Naive thymus-derived CD8-positive, alpha-beta T cell (primary cell): ENCODE measurements around the gene NEU1. TPM values are rescaled to one million over a fixed set of nuclear protein-coding genes. Genes with fewer than 3 reads are reported as not detected.

Experiments
- ATAC-seq, 2 donors: fragments of 150-1000 bp; cut with Tn5 transposase in 1 of 2; sonication (Bioruptor Pico), chemical (Tn5 transposase) in 1 of 2; 1 replicate in 1 of 2; 2 replicates in 1 of 2; pipeline ENCODE4 v1.10.0; 2021; ENCODE audit warnings: mild to moderate bottlenecking in 2 of 2, moderate library complexity in 2 of 2
- POLR2A ChIA-PET: fragments of 350-600 bp; sonication (Branson Sonifier 250); formaldehyde crosslinking; loops from one replicate; lab custom pipeline; 2021; ENCODE audit warnings: antibody characterized with exemption; lab: Charles Lee
- DNase-seq, 10 donors: peaks; one replicate each; pipeline versions ENCODE4 v3.0.0 to v3.0.0-alpha.2; 2020 to 2022
- H3K27ac Mint-ChIP-seq, 10 donors: one replicate each; pipeline ENCODE4 v1.8.0; 2020 to 2022; ENCODE audit warnings: mild to moderate bottlenecking in 10 of 10, mixed read lengths in 10 of 10, moderate library complexity in 4 of 10, inconsistent platforms in 1 of 10
- H3K27me3 Mint-ChIP-seq, 5 donors: one replicate each; pipeline ENCODE4 v1.8.0; 2021 to 2022; ENCODE audit warnings: mixed read lengths in 5 of 5
- H3K36me3 Mint-ChIP-seq, 3 donors: one replicate each; pipeline ENCODE4 v1.8.0; 2020 to 2022; ENCODE audit warnings: mixed read lengths in 3 of 3, mild to moderate bottlenecking in 2 of 3, inconsistent platforms in 1 of 3
- H3K4me1 Mint-ChIP-seq, 4 donors: one replicate each; pipeline ENCODE4 v1.8.0; 2021 to 2022; ENCODE audit warnings: mixed read lengths in 4 of 4
- H3K4me3 Mint-ChIP-seq, 10 donors: one replicate each; pipeline ENCODE4 v1.8.0; 2020 to 2022; ENCODE audit warnings: mild to moderate bottlenecking in 10 of 10, mixed read lengths in 10 of 10, moderate library complexity in 6 of 10, inconsistent platforms in 1 of 10
- H3K9me3 Mint-ChIP-seq, 9 donors: one replicate each; pipeline ENCODE4 v1.8.0; 2020 to 2022; ENCODE audit warnings: mixed read lengths in 9 of 9, mild to moderate bottlenecking in 3 of 9, inconsistent platforms in 1 of 9, moderate library complexity in 1 of 9
- polyA plus RNA-seq, 3 donors: library from polyadenylated mRNA; unstranded; fragments of 300-500 nt; fragmentation: Illumina TruSeq; gene quantifications; one replicate each; pipeline ENCODE4 v1.2.3, GENCODE V29; 2021
- total RNA-seq, 8 experiments: library from RNA in 2 of 8; stranded (reverse) in 2 of 8; gene quantifications; one replicate each; pipeline ENCODE4 v1.2.3 and lab custom pipeline; 2021 to 2026

The NEU1 gene
- total and polyA plus RNA-seq, 5 experiments from 2014 or later, result 10.9 to 17.9 (median 15.8) TPM

- Mint-ChIP-seq H3K9me3 (no peaks in the 10 kb centered on the region), H3K4me3 (no peak overlapping the region), H3K4me1 (peaks cover 0 to 4% (median 3%) of the 10 kb centered on the region in 4 donors), H3K36me3 (peaks cover 5 to 80% (median 17%) of the 10 kb centered on the region in 3 donors), H3K27ac (peak overlapping the region in 1 of 10 donors; percentile 71), H3K27me3 (no peaks in the 10 kb centered on the region)
- DNase-seq, result peak in 9 of 10 donors; percentile 32 to 78 (median 51)
- POLR2A ChIA-PET, result interaction anchor here (0.5 to 1.6 kb wide), 5 partner anchors 8 to 185 kb away, joined by 3 to 5 read pairs (median 3); partner anchors contain the start of gene ZBTB12
- ATAC-seq, result peak; percentile 35 to 58
Measured at GRCh38 chr6:31888276-31889258, 25.9 kb upstream of the NEU1 start.

- POLR2A ChIA-PET, result interaction anchor here (0.5 to 1.6 kb wide), 8 partner anchors 9 to 1561 kb away, joined by 3 to 6 read pairs (median 3); partner anchors contain the start of genes EHMT2 and TRIM39
- H3K27ac Mint-ChIP-seq, result no peak overlapping the region
- DNase-seq (no peak), ATAC-seq (no peak)
- H3K27me3 Mint-ChIP-seq, result no peaks in the 10 kb centered on the region
- no peak overlapping the region for H3K4me3 Mint-ChIP-seq
- peaks cover 5 to 80% (median 21%) of the 10 kb centered on the region in 3 donors for H3K36me3 Mint-ChIP-seq
- H3K4me1 Mint-ChIP-seq, result peaks cover 0 to 4% (median 2%) of the 10 kb centered on the region in 4 donors
- H3K9me3 Mint-ChIP-seq, result no peaks in the 10 kb centered on the region
Measured at GRCh38 chr6:31887173-31888007, 24.8 kb upstream of the NEU1 start.

- no peaks in the 10 kb centered on the region for H3K9me3 Mint-ChIP-seq
- peaks cover 0 to 5% (median 3%) of the 10 kb centered on the region in 4 donors for H3K4me1 Mint-ChIP-seq
- no peak overlapping the region for H3K4me3 Mint-ChIP-seq
- POLR2A ChIA-PET, result interaction anchor here (0.6 kb wide), 1 partner anchor 228 kb away, joined by 3 read pairs; no protein-coding TSS in a partner anchor
- peaks cover 5 to 80% (median 24%) of the 10 kb centered on the region in 3 donors for H3K36me3 Mint-ChIP-seq
- peak overlapping the region in 1 of 10 donors; percentile 44 for H3K27ac Mint-ChIP-seq
- H3K27me3 Mint-ChIP-seq, result no peaks in the 10 kb centered on the region
- DNase-seq (no peak), ATAC-seq (no peak)
Measured at GRCh38 chr6:31886541-31886991, 23.9 kb upstream of the NEU1 start.

GRCh38 chr6:31884528-31885035 is 22.0 kb upstream of the NEU1 start:
- H3K36me3 Mint-ChIP-seq, result peaks cover 5 to 84% (median 34%) of the 10 kb centered on the region in 3 donors
- POLR2A ChIA-PET, result interaction anchor here (0.8 kb wide), 1 partner anchor 17 kb away, joined by 5 read pairs; no protein-coding TSS in a partner anchor

GRCh38 chr6:31883676-31884075 is 21.1 kb upstream of the NEU1 start:
- DNase-seq (peak in 1 of 10 donors; percentile 52), ATAC-seq (no peak)
- POLR2A ChIA-PET, result no interaction called here
- no peaks in the 10 kb centered on the region for H3K27me3 Mint-ChIP-seq
- no peak overlapping the region for H3K27ac Mint-ChIP-seq
- peaks cover 0 to 2% (median under 1%) of the 10 kb centered on the region in 4 donors for H3K4me1 Mint-ChIP-seq
- H3K9me3 Mint-ChIP-seq, result no peaks in the 10 kb centered on the region
- H3K36me3 Mint-ChIP-seq, result peaks cover 5 to 83% (median 35%) of the 10 kb centered on the region in 3 donors
- no peak overlapping the region for H3K4me3 Mint-ChIP-seq

More at GRCh38 chr6:31884528-31885035, 22.0 kb upstream of the NEU1 start:
- Mint-ChIP-seq H3K27ac (no peak overlapping the region), H3K9me3 (no peaks in the 10 kb centered on the region), H3K27me3 (no peaks in the 10 kb centered on the region), H3K4me3 (no peak overlapping the region), H3K4me1 (peaks cover 0 to 5% (median 3%) of the 10 kb centered on the region in 4 donors)
- no peak for ATAC-seq
- DNase-seq, result peak in 1 of 10 donors; percentile 36

GRCh38 chr6:31882344-31882743 is 19.7 kb upstream of the NEU1 start:
- H3K4me3 Mint-ChIP-seq, result no peak overlapping the region
- POLR2A ChIA-PET, result interaction anchor here (0.8 kb wide), 1 partner anchor 15 kb away, joined by 5 read pairs; the partner anchor contains the start of gene EHMT2
- peaks cover 5 to 78% (median 31%) of the 10 kb centered on the region in 3 donors for H3K36me3 Mint-ChIP-seq
- DNase-seq, result peak in 1 of 10 donors; percentile 36
- no peaks in the 10 kb centered on the region for H3K9me3 Mint-ChIP-seq
- no peaks in the 10 kb centered on the region for H3K27me3 Mint-ChIP-seq
- H3K4me1 Mint-ChIP-seq, result peaks cover 0 to 2% (median under 1%) of the 10 kb centered on the region in 4 donors
- no peak for ATAC-seq
- H3K27ac Mint-ChIP-seq, result peak overlapping the region in 1 of 10 donors; percentile 62

- Mint-ChIP-seq H3K36me3 (peaks cover 4 to 71% (median 31%) of the 10 kb centered on the region in 3 donors), H3K4me3 (no peak overlapping the region), H3K4me1 (peaks cover 0 to 2% (median under 1%) of the 10 kb centered on the region in 4 donors), H3K27ac (peak overlapping the region in 2 of 10 donors; percentile 52 to 77), H3K27me3 (no peaks in the 10 kb centered on the region), H3K9me3 (no peaks in the 10 kb centered on the region)
- ATAC-seq, result no peak
- peak in 1 of 10 donors; percentile 27 for DNase-seq
- POLR2A ChIA-PET, result no interaction called here
Measured at GRCh38 chr6:31881136-31881859, 18.7 kb upstream of the NEU1 start.

- peaks cover 0 to 4% (median 0%) of the 10 kb centered on the region in 4 donors for H3K4me1 Mint-ChIP-seq
- no peaks in the 10 kb centered on the region for H3K9me3 Mint-ChIP-seq
- POLR2A ChIA-PET, result interaction anchor here (0.6 kb wide), 1 partner anchor 36 kb away, joined by 3 read pairs; no protein-coding TSS in a partner anchor
- H3K27ac Mint-ChIP-seq, result no peak overlapping the region
- H3K36me3 Mint-ChIP-seq, result peaks cover 0 to 64% (median 28%) of the 10 kb centered on the region in 3 donors
- DNase-seq (peak in 1 of 10 donors; percentile 34), ATAC-seq (no peak)
- no peaks in the 10 kb centered on the region for H3K27me3 Mint-ChIP-seq
- no peak overlapping the region for H3K4me3 Mint-ChIP-seq
Measured at GRCh38 chr6:31880616-31881015, 18.0 kb upstream of the NEU1 start.

GRCh38 chr6:31879901-31880300 is 17.3 kb upstream of the NEU1 start:
- POLR2A ChIA-PET, result interaction anchor here (0.6 kb wide), 1 partner anchor 36 kb away, joined by 3 read pairs; no protein-coding TSS in a partner anchor
- ATAC-seq, result no peak
- Mint-ChIP-seq H3K4me3 (no peak overlapping the region), H3K36me3 (peaks cover 0 to 57% (median 23%) of the 10 kb centered on the region in 3 donors), H3K27ac (no peak overlapping the region), H3K9me3 (no peaks in the 10 kb centered on the region), H3K4me1 (peaks cover 0 to 4% (median 0%) of the 10 kb centered on the region in 4 donors), H3K27me3 (no peaks in the 10 kb centered on the region)
- DNase-seq, result peak in 1 of 10 donors; percentile 41

- ATAC-seq (no peak), DNase-seq (peak in 1 of 10 donors; percentile 38)
- Mint-ChIP-seq H3K27ac (peak overlapping the region in 1 of 10 donors; percentile 85), H3K4me1 (peaks cover 0 to 6% (median under 1%) of the 10 kb centered on the region in 4 donors), H3K9me3 (no peaks in the 10 kb centered on the region), H3K27me3 (no peaks in the 10 kb centered on the region), H3K4me3 (no peak overlapping the region), H3K36me3 (peaks cover 0 to 51% (median 23%) of the 10 kb centered on the region in 3 donors)
- POLR2A ChIA-PET, result no interaction called here
Measured at GRCh38 chr6:31879143-31879542, 16.5 kb upstream of the NEU1 start.

- peaks cover 0 to 47% (median 23%) of the 10 kb centered on the region in 3 donors for H3K36me3 Mint-ChIP-seq
- no peak within 1 kb of the TSS for H3K4me3 Mint-ChIP-seq
- H3K27me3 Mint-ChIP-seq, result no peaks in the 10 kb centered on the region
- peaks cover 0 to 6% (median under 1%) of the 10 kb centered on the region in 4 donors for H3K4me1 Mint-ChIP-seq
- no peak for ATAC-seq
- H3K27ac Mint-ChIP-seq, result peak within 1 kb of the TSS in 3 of 10 donors; percentile 18 to 85 (median 61)
- POLR2A ChIA-PET, result no interaction called here
- H3K9me3 Mint-ChIP-seq, result no peaks in the 10 kb centered on the region
- DNase-seq, result peak in 1 of 10 donors; percentile 23
Measured at GRCh38 chr6:31878726-31879125, 16.1 kb upstream of the NEU1 start, which contains the start of gene SLC44A4. Gene SLC44A4 (minus strand): TSS chr6:31878997. CDS start chr6:31878980, 17 bp downstream.
